Neural cell (in vitro differentiated cells): ENCODE measurements around the gene ARID3B.
A peak's percentile ranks its signal among the peaks of the same experiment; 100 is the strongest.

Source experiments
- EP300 ChIP-seq: fragments of 450-650 bp; conservative IDR thresholded peaks from 2 replicates; pipeline ENCODE4 v1.6.1; 2014; ENCODE audit warnings: antibody characterized with exemption, mild to moderate bottlenecking, moderate library complexity; ENCODE audit not compliant: poor library complexity, severe bottlenecking
- EZH2 ChIP-seq: fragments of 200-600, 300-800 bp; shearing (Covaris generic), sonication (generic); IDR thresholded peaks from 2 replicates; pipeline ENCODE4 v1.6.1; 2014; ENCODE audit warnings: antibody characterized with exemption, low read length, borderline replicate concordance, mild to moderate bottlenecking; ENCODE audit not compliant: insufficient read depth, poor library complexity, severe bottlenecking
- MXI1 ChIP-seq: fragments of 450-650 bp; conservative IDR thresholded peaks from 2 replicates; pipeline ENCODE4 v1.6.1; 2014; ENCODE audit warnings: antibody characterized with exemption, mild to moderate bottlenecking; ENCODE audit not compliant: poor library complexity, severe bottlenecking
- POLR2AphosphoS5 ChIP-seq: IDR thresholded peaks from 2 replicates; pipeline ENCODE4 v1.6.1; 2012
- RAD21 ChIP-seq: fragments of 450-650 bp; conservative IDR thresholded peaks from 2 replicates; pipeline ENCODE4 v1.6.1; 2014; ENCODE audit warnings: antibody characterized with exemption, mild to moderate bottlenecking, moderate library complexity
- SMC3 ChIP-seq: fragments of 450-650 bp; conservative IDR thresholded peaks from 2 replicates; pipeline ENCODE4 v1.6.1; 2014; ENCODE audit warnings: antibody characterized with exemption, mild to moderate bottlenecking, moderate library complexity; ENCODE audit not compliant: poor library complexity
- TAF1 ChIP-seq: IDR thresholded peaks from 2 replicates; pipeline ENCODE4 v1.6.1; 2012; ENCODE audit warnings: low read depth
- TF ChIP-seq, protein P1 (sequence below): fragments of 450-650 bp; IDR thresholded peaks from 2 replicates; pipeline ENCODE4 v1.5.1; 2014; ENCODE audit warnings: antibody characterized with exemption, mild to moderate bottlenecking, moderate library complexity; ENCODE audit not compliant: poor library complexity, severe bottlenecking
- TF ChIP-seq, protein P2 (sequence below): IDR thresholded peaks from 2 replicates; pipeline ENCODE4 v1.6.1; 2012; ENCODE audit warnings: borderline replicate concordance

DNA sequence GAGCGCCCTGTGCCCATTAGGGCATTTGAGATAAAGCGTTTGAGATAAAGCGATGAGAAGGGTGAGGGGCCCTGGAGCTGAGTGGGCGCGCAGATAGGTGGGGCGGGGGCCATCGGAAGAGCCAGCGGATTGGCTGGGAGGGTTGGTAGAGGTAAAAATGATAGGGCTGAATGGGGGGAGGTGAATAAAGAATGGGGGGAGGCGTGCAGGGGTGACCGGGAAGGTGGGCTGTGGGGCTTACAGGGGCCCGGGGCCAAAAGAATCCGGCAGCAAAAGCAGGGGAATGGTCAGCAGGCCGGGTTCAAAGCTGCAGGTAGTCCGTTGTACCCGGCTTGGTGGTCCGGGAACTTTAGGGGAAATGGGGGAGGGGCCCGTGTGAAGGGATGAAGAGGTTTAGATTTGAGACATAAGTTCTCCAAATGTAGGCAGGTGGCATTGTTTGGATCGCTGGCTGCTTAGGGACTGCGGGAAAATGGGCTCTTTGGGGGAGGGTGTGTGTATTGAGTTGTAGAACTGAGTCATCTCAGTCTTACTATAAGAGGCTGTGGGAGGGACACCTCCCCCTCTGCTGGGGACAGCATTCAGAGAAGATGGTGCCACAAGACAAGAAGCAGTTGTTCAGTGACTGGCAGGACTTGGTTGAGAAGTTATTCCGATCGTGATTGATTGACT lies 610 bp downstream of the ARID3B start:
- TF ChIP-seq EP300 (no peak), POLR2AphosphoS5 (peak; percentile 22), SMC3 (no peak), EZH2 (no peak), RAD21 (no peak), TAF1 (no peak), MXI1 (no peak)
- TF ChIP-seq, protein P1, sequence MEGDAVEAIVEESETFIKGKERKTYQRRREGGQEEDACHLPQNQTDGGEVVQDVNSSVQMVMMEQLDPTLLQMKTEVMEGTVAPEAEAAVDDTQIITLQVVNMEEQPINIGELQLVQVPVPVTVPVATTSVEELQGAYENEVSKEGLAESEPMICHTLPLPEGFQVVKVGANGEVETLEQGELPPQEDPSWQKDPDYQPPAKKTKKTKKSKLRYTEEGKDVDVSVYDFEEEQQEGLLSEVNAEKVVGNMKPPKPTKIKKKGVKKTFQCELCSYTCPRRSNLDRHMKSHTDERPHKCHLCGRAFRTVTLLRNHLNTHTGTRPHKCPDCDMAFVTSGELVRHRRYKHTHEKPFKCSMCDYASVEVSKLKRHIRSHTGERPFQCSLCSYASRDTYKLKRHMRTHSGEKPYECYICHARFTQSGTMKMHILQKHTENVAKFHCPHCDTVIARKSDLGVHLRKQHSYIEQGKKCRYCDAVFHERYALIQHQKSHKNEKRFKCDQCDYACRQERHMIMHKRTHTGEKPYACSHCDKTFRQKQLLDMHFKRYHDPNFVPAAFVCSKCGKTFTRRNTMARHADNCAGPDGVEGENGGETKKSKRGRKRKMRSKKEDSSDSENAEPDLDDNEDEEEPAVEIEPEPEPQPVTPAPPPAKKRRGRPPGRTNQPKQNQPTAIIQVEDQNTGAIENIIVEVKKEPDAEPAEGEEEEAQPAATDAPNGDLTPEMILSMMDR, result no peak
- TF ChIP-seq, protein P2, sequence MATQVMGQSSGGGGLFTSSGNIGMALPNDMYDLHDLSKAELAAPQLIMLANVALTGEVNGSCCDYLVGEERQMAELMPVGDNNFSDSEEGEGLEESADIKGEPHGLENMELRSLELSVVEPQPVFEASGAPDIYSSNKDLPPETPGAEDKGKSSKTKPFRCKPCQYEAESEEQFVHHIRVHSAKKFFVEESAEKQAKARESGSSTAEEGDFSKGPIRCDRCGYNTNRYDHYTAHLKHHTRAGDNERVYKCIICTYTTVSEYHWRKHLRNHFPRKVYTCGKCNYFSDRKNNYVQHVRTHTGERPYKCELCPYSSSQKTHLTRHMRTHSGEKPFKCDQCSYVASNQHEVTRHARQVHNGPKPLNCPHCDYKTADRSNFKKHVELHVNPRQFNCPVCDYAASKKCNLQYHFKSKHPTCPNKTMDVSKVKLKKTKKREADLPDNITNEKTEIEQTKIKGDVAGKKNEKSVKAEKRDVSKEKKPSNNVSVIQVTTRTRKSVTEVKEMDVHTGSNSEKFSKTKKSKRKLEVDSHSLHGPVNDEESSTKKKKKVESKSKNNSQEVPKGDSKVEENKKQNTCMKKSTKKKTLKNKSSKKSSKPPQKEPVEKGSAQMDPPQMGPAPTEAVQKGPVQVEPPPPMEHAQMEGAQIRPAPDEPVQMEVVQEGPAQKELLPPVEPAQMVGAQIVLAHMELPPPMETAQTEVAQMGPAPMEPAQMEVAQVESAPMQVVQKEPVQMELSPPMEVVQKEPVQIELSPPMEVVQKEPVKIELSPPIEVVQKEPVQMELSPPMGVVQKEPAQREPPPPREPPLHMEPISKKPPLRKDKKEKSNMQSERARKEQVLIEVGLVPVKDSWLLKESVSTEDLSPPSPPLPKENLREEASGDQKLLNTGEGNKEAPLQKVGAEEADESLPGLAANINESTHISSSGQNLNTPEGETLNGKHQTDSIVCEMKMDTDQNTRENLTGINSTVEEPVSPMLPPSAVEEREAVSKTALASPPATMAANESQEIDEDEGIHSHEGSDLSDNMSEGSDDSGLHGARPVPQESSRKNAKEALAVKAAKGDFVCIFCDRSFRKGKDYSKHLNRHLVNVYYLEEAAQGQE, result peak; percentile 28
